ENCODE data around the gene TMEM179.

Gene TMEM179

GRCh38 chr14:104553166-104554087 lies 51.1 kb downstream of the TMEM179 start:
- H3K4me3 ChIP-seq (ENCODE audit: low read length), result no peak overlapping the region
- peaks cover 22% of the 10 kb centered on the region; the same call in 1 of the 2 replicates for H3K27me3 ChIP-seq (ENCODE audit: low read depth, low read length)
- H3K79me2 ChIP-seq (ENCODE audit: low read length), result no peaks in the 10 kb centered on the region
- H4K20me1 ChIP-seq (ENCODE audit: insufficient read depth, low read length), result no peaks in the 10 kb centered on the region
- no peaks in the 10 kb centered on the region for H3K36me3 ChIP-seq (replicated peaks; ENCODE audit: low read depth, low read length)
- H3K4me2 ChIP-seq (ENCODE audit: low read length), result no peak overlapping the region
- H3K4me1 ChIP-seq (ENCODE audit: low read length), result peaks cover 1% of the 10 kb centered on the region; the same call in 1 of the 2 replicates
- H3K27ac ChIP-seq (ENCODE audit: low read length), result no peak overlapping the region
- no peak for TF ChIP-seq EZH2phosphoT487 (IDR thresholded peaks at IDR 0.05; ENCODE audit: low read depth)
- H2AFZ ChIP-seq (ENCODE audit: low read depth, low read length), result no peak overlapping the region
- H3K9me3 ChIP-seq (ENCODE audit: insufficient read depth, low read length), result no peaks in the 10 kb centered on the region
- no peak overlapping the region for H3K9ac ChIP-seq (ENCODE audit: low read length)

- Histone ChIP-seq H3K27me3 (ENCODE audit: low read depth, low read length) (peaks cover 19% of the 10 kb centered on the region; the same call in 1 of the 2 replicates), H3K4me2 (ENCODE audit: low read length) (no peak overlapping the region), H3K4me1 (ENCODE audit: low read length) (no peaks in the 10 kb centered on the region), H3K79me2 (ENCODE audit: low read length) (no peaks in the 10 kb centered on the region), H3K27ac (ENCODE audit: low read length) (no peak overlapping the region), H4K20me1 (ENCODE audit: insufficient read depth, low read length) (no peaks in the 10 kb centered on the region), H3K36me3 (replicated peaks; ENCODE audit: low read depth, low read length) (no peaks in the 10 kb centered on the region), H2AFZ (ENCODE audit: low read depth, low read length) (no peak overlapping the region), H3K9me3 (ENCODE audit: insufficient read depth, low read length) (no peaks in the 10 kb centered on the region), H3K9ac (ENCODE audit: low read length) (no peak overlapping the region), H3K4me3 (ENCODE audit: low read length) (no peak overlapping the region)
- TF ChIP-seq EZH2phosphoT487 (IDR thresholded peaks at IDR 0.05; ENCODE audit: low read depth), result no peak
- no peak for TF ChIP-seq CTCF (IDR thresholded peaks at IDR 0.05; ENCODE audit: low read depth, low read length)
Observed at GRCh38 chr14:104552738-104553125, 51.8 kb downstream of the TMEM179 start.

- H3K27me3 ChIP-seq (ENCODE audit: low read depth, low read length), result peaks cover 13% of the 10 kb centered on the region; the same call in 1 of the 2 replicates
- no peak overlapping the region for H3K4me3 ChIP-seq (ENCODE audit: low read length)
- TF ChIP-seq CTCF (IDR thresholded peaks at IDR 0.05; ENCODE audit: low read depth, low read length), result no peak
- TF ChIP-seq EZH2phosphoT487 (IDR thresholded peaks at IDR 0.05; ENCODE audit: low read depth), result no peak
- H3K27ac ChIP-seq (ENCODE audit: low read length), result no peak overlapping the region
- no peaks in the 10 kb centered on the region for H3K79me2 ChIP-seq (ENCODE audit: low read length)
- H3K4me1 ChIP-seq (ENCODE audit: low read length), result no peaks in the 10 kb centered on the region
- no peaks in the 10 kb centered on the region for H3K36me3 ChIP-seq (replicated peaks; ENCODE audit: low read depth, low read length)
- no peaks in the 10 kb centered on the region for H4K20me1 ChIP-seq (ENCODE audit: insufficient read depth, low read length)
- H2AFZ ChIP-seq (ENCODE audit: low read depth, low read length), result no peak overlapping the region
- H3K9me3 ChIP-seq (ENCODE audit: insufficient read depth, low read length), result no peaks in the 10 kb centered on the region
- no peak overlapping the region for H3K4me2 ChIP-seq (ENCODE audit: low read length)
- no peak overlapping the region for H3K9ac ChIP-seq (ENCODE audit: low read length)
Observed at GRCh38 chr14:104551851-104552737, 52.5 kb downstream of the TMEM179 start.

- H2AFZ ChIP-seq (ENCODE audit: low read depth, low read length), result no peak overlapping the region
- no peak overlapping the region for H3K4me2 ChIP-seq (ENCODE audit: low read length)
- H3K9ac ChIP-seq (ENCODE audit: low read length), result no peak overlapping the region
- TF ChIP-seq EZH2phosphoT487 (IDR thresholded peaks at IDR 0.05; ENCODE audit: low read depth) (no peak), CTCF (IDR thresholded peaks at IDR 0.05; ENCODE audit: low read depth, low read length) (no peak)
- no peak overlapping the region for H3K4me3 ChIP-seq (ENCODE audit: low read length)
- no peaks in the 10 kb centered on the region for H3K36me3 ChIP-seq (replicated peaks; ENCODE audit: low read depth, low read length)
- no peaks in the 10 kb centered on the region for H4K20me1 ChIP-seq (ENCODE audit: insufficient read depth, low read length)
- H3K9me3 ChIP-seq (ENCODE audit: insufficient read depth, low read length), result no peaks in the 10 kb centered on the region
- no peaks in the 10 kb centered on the region for H3K79me2 ChIP-seq (ENCODE audit: low read length)
- no peaks in the 10 kb centered on the region for H3K4me1 ChIP-seq (ENCODE audit: low read length)
- no peak overlapping the region for H3K27ac ChIP-seq (ENCODE audit: low read length)
- H3K27me3 ChIP-seq (ENCODE audit: low read depth, low read length), result peaks cover 13% of the 10 kb centered on the region; the same call in 1 of the 2 replicates
Observed at GRCh38 chr14:104550861-104551728, 53.5 kb downstream of the TMEM179 start.
